IPS DF 19.7 (cell line): ENCODE data around the gene CST9L.
"Not testable (repeated sequence)": the region's sequence is repeated elsewhere in the genome, so short reads cannot be mapped to it uniquely, and the experiment has no call there.

Source experiments
- DNase-seq: peaks from one replicate; pipeline ENCODE4 v3.0.0-alpha.2; 2013; ENCODE audit warnings: low read depth, low spot score

CST9L gene

GRCh38 chr20:23586735-23587525 lies 18.6 kb upstream of the CST9L start:
- no peak for DNase-seq

GRCh38 chr20:23585808-23586734 lies 17.8 kb upstream of the CST9L start:
- no peak for DNase-seq

- DNase-seq = no peak
Observed at GRCh38 chr20:23585449-23585807, 17.1 kb upstream of the CST9L start.

GRCh38 chr20:23584434-23585199 lies 16.3 kb upstream of the CST9L start:
- no peak for DNase-seq

- DNase-seq = no peak
Observed at GRCh38 chr20:23583526-23583925, 15.2 kb upstream of the CST9L start.

- DNase-seq = no peak
Observed at GRCh38 chr20:23582293-23582692, 14.0 kb upstream of the CST9L start.

GRCh38 chr20:23581833-23582232 lies 13.5 kb upstream of the CST9L start:
- DNase-seq = not testable (repeated sequence)

- DNase-seq = no peak
Observed at GRCh38 chr20:23574977-23575376, 6.7 kb upstream of the CST9L start.

GRCh38 chr20:23570178-23570760 lies 2.0 kb upstream of the CST9L start:
- no peak for DNase-seq

- DNase-seq = no peak
Observed at GRCh38 chr20:23569570-23569969, 1.3 kb upstream of the CST9L start.

- DNase-seq = no peak
Observed at GRCh38 chr20:23568971-23569330, 667 bp upstream of the CST9L start.

- DNase-seq = no peak
Observed at GRCh38 chr20:23566199-23566932, 1.9 kb downstream of the CST9L start.

GRCh38 chr20:23565503-23566045 lies 2.7 kb downstream of the CST9L start:
- no peak for DNase-seq

GRCh38 chr20:23564927-23565326 lies 3.4 kb downstream of the CST9L start:
- DNase-seq = no peak

GRCh38 chr20:23562721-23563342 lies 5.5 kb downstream of the CST9L start:
- DNase-seq = no peak

GRCh38 chr20:23554401-23554800 lies 13.9 kb downstream of the CST9L start:
- no peak for DNase-seq

GRCh38 chr20:23551786-23552185 lies 16.5 kb downstream of the CST9L start:
- DNase-seq = no peak

- no peak for DNase-seq
Observed at GRCh38 chr20:23551383-23551782, 16.9 kb downstream of the CST9L start.

- no peak for DNase-seq
Observed at GRCh38 chr20:23550227-23550626, 18.1 kb downstream of the CST9L start.

- no peak for DNase-seq
Observed at GRCh38 chr20:23548408-23548807, 19.9 kb downstream of the CST9L start.
